ACC112 (cell line): Measurements from ENCODE around the gene ZFYVE26.

Experiments
- H2AFZ ChIP-seq: fragments of 200-600 bp; sonication (generic); one replicate; pipeline ENCODE4 v1.6.0; 2017; ENCODE audit warnings: antibody characterized with exemption, low read length; ENCODE audit not compliant: unreplicated experiment
- H3K27ac ChIP-seq: fragments of 200-600 bp; sonication (generic); 2 replicates; pipeline ENCODE4 v1.5.1; 2014; ENCODE audit warnings: low read depth, mild to moderate bottlenecking, antibody characterized with exemption, low read length, moderate library complexity
- H3K27me3 ChIP-seq: fragments of 200-600 bp; sonication (generic); 2 replicates; pipeline ENCODE4 v1.6.1; 2014; ENCODE audit warnings: mild to moderate bottlenecking, antibody characterized with exemption, low read length, moderate library complexity, mixed read lengths; ENCODE audit not compliant: insufficient read depth
- H3K36me3 ChIP-seq: fragments of 200-600 bp; sonication (generic); 2 replicates; pipeline ENCODE4 v1.6.1; 2016; ENCODE audit warnings: mild to moderate bottlenecking, antibody characterized with exemption, low read length, moderate library complexity, mixed read lengths; ENCODE audit not compliant: insufficient read depth
- H3K4me1 ChIP-seq: fragments of 200-600 bp; sonication (generic); one replicate; pipeline ENCODE4 v1.6.1; 2016; ENCODE audit warnings: low read length, mixed read lengths; ENCODE audit not compliant: insufficient read depth, unreplicated experiment, control insufficient read depth
- H3K4me3 ChIP-seq: fragments of 200-600 bp; sonication (generic); 2 replicates; pipeline ENCODE4 v1.5.1; 2014; ENCODE audit warnings: mild to moderate bottlenecking, low read depth, low read length
- H3K79me2 ChIP-seq: fragments of 200-600 bp; sonication (generic); one replicate; pipeline ENCODE4 v1.6.0; 2016; ENCODE audit warnings: low read length; ENCODE audit not compliant: control insufficient read depth, unreplicated experiment, insufficient read depth

ZFYVE26 gene

DNA sequence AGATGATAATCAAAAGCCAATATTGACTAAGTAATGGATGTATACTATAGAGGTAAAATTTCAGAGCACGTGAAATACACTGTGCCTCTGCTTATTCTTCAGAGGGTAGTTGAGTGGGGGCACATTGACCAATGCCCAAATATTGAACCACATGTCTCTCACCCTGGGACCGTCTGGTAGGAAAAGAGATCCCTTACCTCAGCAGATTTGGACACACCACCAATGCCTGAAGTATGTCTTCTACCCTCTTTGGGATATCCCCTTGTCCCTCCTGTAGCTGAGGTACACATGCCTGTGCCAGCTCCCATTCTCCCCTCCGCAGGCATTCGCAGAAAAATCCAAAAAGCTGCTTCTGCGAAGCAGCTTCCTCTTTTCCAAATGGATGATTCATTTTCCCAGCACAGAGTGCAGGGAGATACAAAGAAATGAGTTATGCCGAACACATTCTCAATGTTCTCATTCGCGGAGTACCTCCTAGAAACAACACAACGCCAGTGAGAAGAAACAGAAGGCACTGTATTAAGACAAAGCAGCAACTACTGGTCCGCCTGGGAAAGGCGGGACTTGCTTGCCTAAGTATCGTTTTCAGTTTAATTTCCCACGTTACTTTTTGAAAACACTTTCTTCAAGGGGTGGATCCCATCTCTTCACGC, 691 bp downstream of the ZFYVE26 start:
- no peaks in the 10 kb centered on the region for H3K27me3 ChIP-seq
- H3K27ac ChIP-seq, result peak overlapping the region; percentile 67
- peaks cover 25% of the 10 kb centered on the region for H3K36me3 ChIP-seq
- H3K79me2 ChIP-seq, result peaks cover 16% of the 10 kb centered on the region
- H2AFZ ChIP-seq, result peak overlapping the region; percentile 50
- peaks cover 15% of the 10 kb centered on the region for H3K4me1 ChIP-seq
- H3K4me3 ChIP-seq, result peak overlapping the region; percentile 91

- H3K27ac ChIP-seq, result 0 out of 2 replicates have a peak overlapping the region, but pooled peaks have one; percentile 67
- no peaks in the 10 kb centered on the region for H3K27me3 ChIP-seq
- H3K4me1 ChIP-seq, result peaks cover 10% of the 10 kb centered on the region
- peaks cover 16% of the 10 kb centered on the region for H3K79me2 ChIP-seq
- H3K4me3 ChIP-seq, result peak overlapping the region; percentile 91
- no peak overlapping the region for H2AFZ ChIP-seq
- H3K36me3 ChIP-seq, result peaks cover 34% of the 10 kb centered on the region
These were observed 1.6 kb downstream of the ZFYVE26 start for GRCh38 chr14:67814821-67815220.

GRCh38 chr14:67806246-67806645, 10.1 kb downstream of the ZFYVE26 start:
- H3K36me3 ChIP-seq, result peaks cover 51% of the 10 kb centered on the region
- no peak overlapping the region for H2AFZ ChIP-seq
- peaks cover 7% of the 10 kb centered on the region for H3K4me1 ChIP-seq
- H3K79me2 ChIP-seq, result no peaks in the 10 kb centered on the region
- H3K4me3 ChIP-seq, result no peak overlapping the region
- no peaks in the 10 kb centered on the region for H3K27me3 ChIP-seq
- H3K27ac ChIP-seq, result peak overlapping the region; percentile 19; the same call in 1 of the 2 replicates

- Histone ChIP-seq H3K27ac (no peak overlapping the region), H3K4me1 (no peaks in the 10 kb centered on the region), H2AFZ (no peak overlapping the region), H3K36me3 (peaks cover 35% of the 10 kb centered on the region), H3K27me3 (no peaks in the 10 kb centered on the region), H3K79me2 (no peaks in the 10 kb centered on the region), H3K4me3 (no peak overlapping the region)
These were observed 15.6 kb downstream of the ZFYVE26 start for GRCh38 chr14:67800743-67801142.

- Histone ChIP-seq H3K79me2 (no peaks in the 10 kb centered on the region), H3K27ac (no peak overlapping the region), H3K36me3 (peaks cover 36% of the 10 kb centered on the region), H3K4me3 (no peak overlapping the region), H3K4me1 (no peaks in the 10 kb centered on the region), H2AFZ (no peak overlapping the region), H3K27me3 (no peaks in the 10 kb centered on the region)
These were observed 17.7 kb downstream of the ZFYVE26 start for GRCh38 chr14:67798731-67799130.

- no peaks in the 10 kb centered on the region for H3K79me2 ChIP-seq
- peaks cover 31% of the 10 kb centered on the region for H3K36me3 ChIP-seq
- H3K4me3 ChIP-seq, result no peak overlapping the region
- H3K4me1 ChIP-seq, result no peaks in the 10 kb centered on the region
- no peaks in the 10 kb centered on the region for H3K27me3 ChIP-seq
- H3K27ac ChIP-seq, result no peak overlapping the region
- H2AFZ ChIP-seq, result no peak overlapping the region
These were observed 28.7 kb downstream of the ZFYVE26 start for GRCh38 chr14:67787673-67788072.

DNA sequence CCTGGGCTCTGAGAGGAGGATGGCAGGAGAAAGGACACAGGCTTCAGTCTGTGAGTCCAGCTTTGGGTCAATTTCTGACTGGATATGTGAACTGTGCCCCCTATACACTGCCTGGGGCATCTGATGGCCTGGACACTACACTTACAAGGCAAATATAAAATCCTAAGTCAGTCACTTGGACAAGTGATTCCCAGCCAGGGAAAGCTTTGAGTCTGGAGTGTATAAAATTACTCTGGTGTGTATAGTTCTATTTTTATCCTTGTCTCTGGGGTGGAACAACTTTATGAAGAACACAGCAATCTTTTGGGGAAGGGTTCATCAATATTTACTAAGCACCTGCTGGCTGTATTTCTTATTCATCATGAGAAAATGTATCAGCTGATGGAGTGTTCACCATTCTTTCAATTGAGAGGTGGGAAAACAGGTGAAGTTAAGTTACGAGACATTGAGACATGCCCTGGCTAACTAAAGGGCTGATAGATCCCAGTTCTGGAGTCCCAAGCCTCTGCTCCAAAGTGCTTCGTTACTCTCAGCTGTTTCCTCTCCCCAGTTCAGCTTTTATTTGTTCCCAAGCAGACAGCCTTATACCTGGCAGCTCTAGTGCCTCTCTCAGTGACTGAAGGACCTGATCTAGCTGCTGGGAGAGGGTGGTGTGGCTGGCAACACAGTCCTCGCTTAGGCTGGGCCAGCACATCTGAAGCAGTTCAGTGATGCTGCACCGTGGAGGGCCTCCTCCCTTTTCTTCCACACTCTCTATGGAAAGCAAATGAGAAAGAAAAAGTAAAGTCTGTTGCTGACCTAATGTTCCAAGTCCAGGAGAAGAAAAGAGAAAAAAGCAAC, 30.9 kb downstream of the ZFYVE26 start:
- H3K4me1 ChIP-seq, result no peaks in the 10 kb centered on the region
- H3K36me3 ChIP-seq, result peaks cover 45% of the 10 kb centered on the region
- no peak overlapping the region for H2AFZ ChIP-seq
- no peaks in the 10 kb centered on the region for H3K79me2 ChIP-seq
- no peak overlapping the region for H3K27ac ChIP-seq
- no peaks in the 10 kb centered on the region for H3K27me3 ChIP-seq
- no peak overlapping the region for H3K4me3 ChIP-seq

DNA sequence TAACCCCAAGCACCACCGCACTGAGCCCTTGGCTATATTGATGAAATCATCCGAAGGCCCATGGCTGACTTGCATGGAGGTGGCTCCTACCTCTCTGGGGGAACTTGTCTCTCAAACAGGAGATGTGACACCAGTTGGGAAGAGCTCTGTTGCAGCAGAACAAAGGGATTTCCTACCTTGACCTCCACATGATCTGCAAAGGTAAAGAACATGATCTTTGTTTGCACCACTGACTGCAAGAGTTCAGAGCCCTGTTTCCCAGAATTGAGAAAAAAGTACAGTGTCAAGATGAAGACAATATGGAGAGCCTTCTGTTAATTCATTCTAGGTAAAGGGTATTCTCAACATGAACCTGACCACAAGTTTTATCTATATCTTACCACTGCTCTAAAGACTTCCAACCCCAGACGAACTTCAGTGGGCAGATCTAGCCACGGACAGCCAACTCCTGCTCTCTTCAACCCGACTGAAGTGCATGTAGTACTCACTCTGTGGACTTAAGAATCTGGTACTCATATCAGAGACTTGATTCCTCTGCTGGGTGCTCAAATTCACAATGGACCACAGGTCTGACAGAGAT, 32.1 kb downstream of the ZFYVE26 start:
- H2AFZ ChIP-seq, result no peak overlapping the region
- no peaks in the 10 kb centered on the region for H3K27me3 ChIP-seq
- no peaks in the 10 kb centered on the region for H3K79me2 ChIP-seq
- H3K4me3 ChIP-seq, result no peak overlapping the region
- H3K27ac ChIP-seq, result no peak overlapping the region
- no peaks in the 10 kb centered on the region for H3K4me1 ChIP-seq
- H3K36me3 ChIP-seq, result peaks cover 43% of the 10 kb centered on the region

DNA sequence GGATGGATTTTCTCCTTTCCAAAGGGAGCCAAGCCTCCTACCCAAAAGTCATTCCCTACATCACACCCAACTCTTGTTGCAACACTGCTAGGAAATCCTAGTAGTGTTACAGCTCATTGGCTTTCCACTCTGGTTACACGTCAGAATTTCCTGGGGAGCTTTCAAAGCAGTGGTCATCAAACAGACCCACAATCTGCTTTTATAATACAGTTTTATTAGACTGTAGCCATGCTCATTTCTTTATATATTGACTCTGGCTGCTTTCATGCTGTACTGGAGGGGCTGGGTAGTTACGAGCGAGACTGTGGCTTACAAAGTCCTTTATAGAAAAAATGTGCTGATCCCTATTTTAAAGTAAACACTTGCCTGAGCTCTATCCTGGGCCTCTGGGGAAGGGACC, 34.3 kb downstream of the ZFYVE26 start:
- Histone ChIP-seq H3K36me3 (peaks cover 47% of the 10 kb centered on the region), H3K4me1 (no peaks in the 10 kb centered on the region)

DNA sequence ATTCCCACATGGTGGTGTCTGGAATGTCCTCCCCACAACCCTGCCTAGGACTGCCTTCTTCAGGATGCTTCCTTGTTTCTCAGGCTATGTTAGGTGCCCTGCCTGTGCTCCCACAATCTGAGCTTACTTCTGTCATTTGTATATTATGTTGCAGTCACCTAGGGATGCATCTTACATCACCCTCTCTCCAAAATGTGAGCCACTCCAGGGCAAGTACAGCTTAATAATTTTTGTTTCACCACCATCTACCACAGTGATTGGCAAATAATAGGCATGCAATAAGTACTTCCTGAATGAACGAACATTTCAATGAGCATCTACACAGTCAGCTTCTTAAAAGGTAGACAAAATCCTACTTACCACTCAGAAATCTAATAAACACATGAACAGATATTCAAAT, 37.6 kb downstream of the ZFYVE26 start:
- Histone ChIP-seq H3K4me3 (no peak overlapping the region), H3K4me1 (no peaks in the 10 kb centered on the region), H3K27me3 (no peaks in the 10 kb centered on the region), H3K27ac (no peak overlapping the region), H2AFZ (no peak overlapping the region), H3K36me3 (peaks cover 53% of the 10 kb centered on the region), H3K79me2 (no peaks in the 10 kb centered on the region)

More for the DNA sequence above, 34.3 kb downstream of the ZFYVE26 start:
- Histone ChIP-seq H3K27me3 (no peaks in the 10 kb centered on the region), H3K79me2 (no peaks in the 10 kb centered on the region), H3K27ac (no peak overlapping the region), H2AFZ (no peak overlapping the region), H3K4me3 (no peak overlapping the region)
